Measurements from ENCODE around the gene PRPF8. TPM values are rescaled to one million over a fixed set of nuclear protein-coding genes. Genes with fewer than 3 reads are reported as not detected.

Gene PRPF8
- 69.9 and 81.9 TPM in 2 replicates for total RNA-seq

GRCh38 chr17:1684378-1685189 lies at the start of gene PRPF8:
PRPF8 (minus strand) TSS chr17:1684867; CDS start chr17:1684571, 296 bp downstream.

DNA sequence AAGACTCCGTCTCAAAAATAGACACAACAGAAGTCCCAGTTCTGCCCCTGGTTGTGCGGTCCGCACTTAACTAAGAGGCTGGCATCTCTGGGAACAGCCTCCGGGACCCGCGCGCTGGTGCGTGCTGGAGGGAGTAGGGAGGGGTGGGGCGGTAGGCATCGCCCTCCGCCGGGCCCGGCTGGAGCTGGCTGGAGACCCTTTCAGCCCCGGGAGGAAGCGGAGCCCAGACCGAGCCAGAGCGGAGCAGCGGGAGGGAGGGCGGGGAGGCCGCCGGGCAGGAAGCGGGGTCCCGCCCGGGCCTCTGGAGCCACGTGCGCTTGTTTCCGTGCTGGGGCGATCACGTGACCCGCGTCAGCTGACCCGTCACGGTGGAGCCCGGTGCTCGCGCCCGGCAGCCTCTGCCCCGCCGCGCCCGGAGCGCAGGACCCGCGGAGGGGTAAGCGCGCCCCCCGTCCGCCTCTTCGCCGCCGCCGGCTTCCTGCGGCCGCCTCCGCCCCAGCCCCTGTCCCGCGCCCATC lies 39.7 kb upstream of the PRPF8 start, which contains the start of gene WDR81:
Gene WDR81 (plus strand): TSS at position 354 of the 518 bp plus-strand sequence. CDS start 256 bp downstream, outside the sequence.

DNA sequence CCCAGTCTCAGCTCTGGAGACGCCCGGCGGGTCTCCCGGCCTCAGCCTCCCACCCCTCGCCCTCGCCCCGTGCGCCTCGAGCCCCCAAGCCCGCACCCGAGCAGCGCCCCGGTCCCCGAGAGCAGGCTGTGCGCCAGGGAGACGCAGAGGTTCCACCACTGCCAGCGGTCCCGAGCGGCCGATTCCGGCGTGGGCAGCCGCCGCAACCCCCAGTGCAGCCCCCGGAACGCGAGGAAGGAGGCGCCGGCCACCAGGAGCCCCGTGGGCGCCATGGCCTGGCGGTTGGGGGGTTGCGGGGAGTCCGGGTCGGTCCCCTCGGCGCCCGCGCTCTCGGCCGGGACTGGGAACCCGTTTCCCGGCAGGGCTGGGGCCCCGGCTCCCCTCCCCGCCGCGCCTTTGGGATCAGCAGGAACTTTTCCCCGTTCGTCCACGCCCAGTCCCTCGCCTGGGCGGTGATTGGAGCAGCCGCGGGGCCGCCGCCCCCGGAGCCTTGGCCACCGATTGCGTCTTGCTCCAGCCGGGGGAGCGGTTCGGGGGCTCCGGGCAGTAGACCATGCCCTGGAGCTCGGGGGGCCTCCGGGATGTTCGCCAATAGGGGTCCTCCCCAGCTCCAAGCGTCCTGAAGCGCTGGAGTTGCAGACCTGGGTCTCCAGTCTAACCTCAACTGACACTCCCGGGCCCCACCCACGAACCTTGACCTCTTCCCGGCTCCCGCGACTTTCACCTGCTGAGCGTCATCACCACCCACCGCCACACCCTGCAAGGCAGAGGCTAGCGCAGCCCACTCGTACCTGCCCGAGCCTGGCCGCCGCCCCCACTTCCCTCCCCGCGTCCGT lies 25.5 kb upstream of the PRPF8 start, which contains the start of gene TLCD2:
Gene TLCD2 (minus strand): TSS at position 407 of the 836 bp plus-strand sequence. CDS start 135 bp downstream, at position 272.

GRCh38 chr17:1649844-1650501 lies 34.7 kb downstream of the PRPF8 start, which contains the start of gene RILP:
RILP (minus strand) TSS chr17:1649866; CDS start chr17:1649804, 62 bp downstream.

GRCh38 chr17:1645207-1646171 lies 39.2 kb downstream of the PRPF8 start, which contains the start of gene SCARF1:
SCARF1 (minus strand) TSS chr17:1645732; CDS start chr17:1645697, 35 bp downstream.

GRCh38 chr17:1627982-1628855 lies 56.4 kb downstream of the PRPF8 start, which contains the start of gene SLC43A2:
SLC43A2 (minus strand) TSS chr17:1628834; CDS start chr17:1627874, 960 bp downstream.

Other genes starting within 250 kb of the PRPF8 start
- 139 and 162 TPM in 2 replicates for gene CRK, start 228.6 kb downstream of the PRPF8 start, total RNA-seq
- gene MYO1C, start 192.2 kb downstream of the PRPF8 start, total RNA-seq: 141 and 172 TPM in 2 replicates
- 42.2 and 45.6 TPM in 2 replicates for gene INPP5K, start 168.3 kb downstream of the PRPF8 start, total RNA-seq
- 18.8 and 21.7 TPM in 2 replicates for gene PITPNA, start 122.1 kb downstream of the PRPF8 start, total RNA-seq
- gene SLC43A2, start 56.0 kb downstream of the PRPF8 start, total RNA-seq: 12.9 and 13.0 TPM in 2 replicates
- gene SCARF1, start 39.1 kb downstream of the PRPF8 start, total RNA-seq: 107 and 115 TPM in 2 replicates
- gene RILP, start 35.0 kb downstream of the PRPF8 start, total RNA-seq: 10.1 and 34.0 TPM in 2 replicates
- gene TLCD2, start 25.5 kb upstream of the PRPF8 start, total RNA-seq: 0.91 and 0.97 TPM in 2 replicates
- 10.7 and 12.6 TPM in 2 replicates for gene WDR81, start 39.8 kb upstream of the PRPF8 start, total RNA-seq
- gene SERPINF2, start 58.0 kb upstream of the PRPF8 start, total RNA-seq: not detected in 2 replicates
- 2.3 and 7.1 TPM in 2 replicates for gene SERPINF1, start 77.2 kb upstream of the PRPF8 start, total RNA-seq
- gene SMYD4, start 145.0 kb upstream of the PRPF8 start, total RNA-seq: 5.2 and 10.0 TPM in 2 replicates
- 30.5 and 33.3 TPM in 2 replicates for gene RPA1, start 145.1 kb upstream of the PRPF8 start, total RNA-seq

Measured in epithelial cell of umbilical artery (primary cell).